22Rv1 (cell line): ENCODE measurements around the gene SBSN.

Experiments
- ZFX ChIP-seq: fragments of 450-650 bp; IDR thresholded peaks from 2 replicates; pipeline ENCODE4 v1.6.1; 2017; ENCODE audit warnings: antibody characterized with exemption, borderline replicate concordance
- TF ChIP-seq, protein P1 (sequence below): fragments of 450-650 bp; IDR thresholded peaks from 2 replicates; pipeline ENCODE4 v1.5.1; 2017; ENCODE audit warnings: mild to moderate bottlenecking

DNA sequence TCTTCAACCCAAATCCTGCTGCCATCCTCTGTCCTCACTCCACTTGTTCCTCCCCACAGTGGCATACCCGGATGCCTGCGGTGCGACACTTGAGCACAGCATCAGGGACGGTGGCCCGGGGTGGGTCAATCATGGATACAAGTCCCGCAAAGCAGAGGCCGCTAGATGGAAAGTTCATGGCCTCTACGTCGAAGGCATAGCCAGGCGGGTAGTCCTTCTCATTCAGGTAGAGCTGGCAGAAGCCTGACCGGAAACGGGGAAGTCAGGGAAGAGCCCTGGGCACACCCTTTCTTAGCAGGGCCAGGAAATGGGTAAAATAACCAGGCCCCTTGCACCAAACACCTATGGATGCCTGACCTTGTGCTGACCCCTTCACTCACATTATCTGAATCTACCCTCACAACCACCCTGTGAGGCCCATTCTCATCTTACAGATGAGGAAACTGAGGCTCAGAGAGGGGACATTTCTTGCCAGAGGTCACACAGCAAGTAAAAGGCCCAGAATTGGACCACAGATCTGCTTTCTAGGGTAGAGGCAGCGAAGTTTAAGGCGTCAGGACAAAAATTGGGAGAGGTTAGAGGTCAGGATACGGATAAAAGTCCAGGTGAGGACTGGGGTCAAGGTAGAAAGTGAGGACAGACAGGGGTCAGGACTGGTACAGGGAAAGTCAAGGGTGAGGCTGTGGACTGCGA, 28.9 kb upstream of the SBSN start:
- TF ChIP-seq, protein P1, sequence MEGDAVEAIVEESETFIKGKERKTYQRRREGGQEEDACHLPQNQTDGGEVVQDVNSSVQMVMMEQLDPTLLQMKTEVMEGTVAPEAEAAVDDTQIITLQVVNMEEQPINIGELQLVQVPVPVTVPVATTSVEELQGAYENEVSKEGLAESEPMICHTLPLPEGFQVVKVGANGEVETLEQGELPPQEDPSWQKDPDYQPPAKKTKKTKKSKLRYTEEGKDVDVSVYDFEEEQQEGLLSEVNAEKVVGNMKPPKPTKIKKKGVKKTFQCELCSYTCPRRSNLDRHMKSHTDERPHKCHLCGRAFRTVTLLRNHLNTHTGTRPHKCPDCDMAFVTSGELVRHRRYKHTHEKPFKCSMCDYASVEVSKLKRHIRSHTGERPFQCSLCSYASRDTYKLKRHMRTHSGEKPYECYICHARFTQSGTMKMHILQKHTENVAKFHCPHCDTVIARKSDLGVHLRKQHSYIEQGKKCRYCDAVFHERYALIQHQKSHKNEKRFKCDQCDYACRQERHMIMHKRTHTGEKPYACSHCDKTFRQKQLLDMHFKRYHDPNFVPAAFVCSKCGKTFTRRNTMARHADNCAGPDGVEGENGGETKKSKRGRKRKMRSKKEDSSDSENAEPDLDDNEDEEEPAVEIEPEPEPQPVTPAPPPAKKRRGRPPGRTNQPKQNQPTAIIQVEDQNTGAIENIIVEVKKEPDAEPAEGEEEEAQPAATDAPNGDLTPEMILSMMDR, result no peak
- TF ChIP-seq ZFX, result no peak
